ENCODE results near the gene PPP1R12B.

DNA sequence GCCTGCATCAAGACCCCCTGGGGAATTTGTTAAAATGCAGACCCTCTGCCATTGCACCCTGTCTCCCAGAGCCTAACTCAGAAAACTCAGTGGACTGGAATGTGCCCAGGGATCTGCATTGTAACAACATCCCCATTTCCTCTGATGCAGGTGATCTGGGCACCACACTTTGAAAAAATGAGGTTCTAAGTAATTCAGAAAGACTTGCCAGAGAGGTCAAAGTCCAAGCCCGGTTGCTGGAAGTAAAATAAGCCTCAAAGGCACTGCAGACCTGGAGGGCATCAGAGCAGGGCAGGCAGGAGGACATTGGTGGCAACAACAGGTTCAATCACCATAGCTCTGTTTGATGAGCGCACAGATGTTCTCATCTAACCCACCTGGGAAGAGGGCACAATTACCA, 271.0 kb downstream of the PPP1R12B start:
- TF ChIP-seq CTCF (IDR thresholded peaks at IDR 0.05), result no peak
- no peak for TF ChIP-seq POLR2A (IDR thresholded peaks at IDR 0.05)

Data from uterus (tissue), 2 donors.